GM21576 (cell line): ENCODE results near the gene ZDHHC19.
"Not testable (repeated sequence)": the region's sequence is repeated elsewhere in the genome, so short reads cannot be mapped to it uniquely, and the experiment has no call there.

Experiments
- ATAC-seq: cut with Tn5 transposase; IDR thresholded peaks from one replicate; pipeline ENCODE4 v1.9.1; 2021; ENCODE audit warnings: mild to moderate bottlenecking, moderate library complexity; ENCODE audit not compliant: unreplicated experiment

Gene ZDHHC19

DNA sequence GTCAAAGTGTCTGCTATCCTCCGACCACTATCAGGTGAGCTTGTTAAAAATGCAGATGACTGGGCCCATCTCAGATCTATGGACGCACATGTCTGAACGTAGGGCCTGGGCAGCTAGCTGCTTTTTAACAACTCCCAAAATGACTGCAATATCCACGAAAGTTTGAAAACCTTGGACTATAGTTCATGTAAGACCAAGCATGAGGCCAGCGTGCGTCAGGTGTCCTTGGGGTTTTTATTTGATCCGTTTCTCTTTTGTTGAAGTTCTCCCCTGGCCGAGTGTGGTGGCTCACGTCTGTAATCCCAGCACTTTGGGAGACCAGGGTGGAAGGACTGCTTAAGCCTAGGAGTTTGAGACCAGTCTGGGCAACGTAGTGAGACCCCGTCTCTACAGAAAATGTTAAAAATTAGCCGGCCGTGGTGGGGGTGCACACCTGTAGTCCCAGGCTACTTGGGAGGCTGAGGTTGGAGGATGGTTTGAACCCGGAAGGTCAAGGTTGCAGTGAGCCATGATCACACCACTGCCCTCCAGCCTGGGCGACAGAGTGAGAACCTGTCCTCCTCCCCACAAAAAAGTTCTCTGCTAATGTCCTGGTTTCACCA, 14.7 kb upstream of the ZDHHC19 start:
- ATAC-seq: no peak

DNA sequence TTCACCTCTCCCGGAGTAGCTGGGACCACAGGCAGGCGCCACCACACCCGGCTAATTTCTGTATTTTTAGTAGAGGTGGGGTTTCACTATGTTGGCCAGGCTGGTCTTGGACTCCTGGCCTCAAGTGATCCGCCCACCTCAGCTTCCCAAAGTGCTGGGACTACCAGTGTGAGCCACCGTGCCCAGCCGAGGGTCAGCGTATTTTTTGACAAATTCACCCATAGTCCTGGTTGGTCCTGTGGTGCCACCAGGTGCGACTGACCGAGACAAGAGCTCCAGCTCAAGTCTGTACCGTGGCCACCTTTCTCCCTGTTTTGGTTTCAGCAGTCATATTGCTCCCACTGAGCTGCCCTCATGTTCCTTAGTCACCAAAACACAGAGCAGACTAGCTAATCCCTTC, 13.9 kb upstream of the ZDHHC19 start:
- ATAC-seq: no peak

DNA sequence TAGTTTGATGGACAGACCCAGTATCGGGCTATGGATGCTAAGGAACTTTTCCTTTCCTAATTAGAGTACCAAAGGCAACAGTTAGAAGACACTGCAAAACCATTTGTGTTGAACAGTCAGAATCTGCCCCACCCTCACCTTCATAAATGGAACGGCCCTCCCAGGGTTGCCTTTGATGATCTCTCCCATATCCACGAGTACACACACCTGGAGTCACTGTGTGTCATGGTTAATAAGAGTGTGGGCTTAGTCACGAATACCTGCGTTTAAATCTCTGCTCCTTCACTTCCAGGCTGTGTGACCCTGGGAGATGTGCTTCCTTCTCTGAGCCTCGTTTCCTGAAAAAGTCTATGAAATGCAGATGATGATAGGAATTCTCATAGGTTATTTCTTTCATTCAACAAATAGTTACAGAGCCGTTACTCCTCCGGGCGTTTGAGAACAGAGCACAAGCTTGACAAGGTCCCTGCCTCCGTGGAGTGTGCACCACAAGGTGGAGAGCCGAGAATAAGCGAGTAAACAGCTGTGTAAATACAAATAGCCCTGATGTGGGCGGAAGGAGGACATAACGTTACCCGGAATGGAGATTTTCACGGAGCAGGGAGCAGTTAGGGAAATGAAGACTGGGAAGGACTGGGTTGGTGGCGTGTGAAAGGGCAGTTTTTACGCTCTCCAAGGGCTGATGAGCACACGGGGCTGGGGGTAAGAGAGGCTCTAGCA, 11.8 kb upstream of the ZDHHC19 start:
- ATAC-seq: no peak

- ATAC-seq: no peak
Measured at GRCh38 chr3:196220991-196221390, 9.8 kb upstream of the ZDHHC19 start.

- ATAC-seq: no peak
Measured at GRCh38 chr3:196220587-196220986, 9.4 kb upstream of the ZDHHC19 start.

DNA sequence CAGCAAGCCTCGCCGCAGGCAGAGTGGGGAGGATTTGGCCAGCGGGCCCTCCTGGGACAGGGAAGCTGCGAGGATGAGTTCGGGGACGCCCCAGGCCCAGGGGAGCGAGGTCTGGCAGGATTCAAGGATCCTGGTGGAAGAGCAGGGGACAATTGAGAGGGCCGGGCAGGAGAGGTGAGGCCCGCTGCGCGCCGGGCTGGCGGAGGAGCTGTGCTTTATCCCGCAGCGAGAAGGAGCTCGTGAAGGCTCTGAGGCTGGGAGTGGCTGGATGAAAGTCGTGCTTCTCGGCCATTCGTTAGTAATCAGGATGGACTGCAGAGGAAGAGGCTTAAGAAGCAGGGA, 8.7 kb upstream of the ZDHHC19 start:
- no peak for ATAC-seq

- peak; percentile 79 for ATAC-seq
Measured at GRCh38 chr3:196219194-196219969, 8.2 kb upstream of the ZDHHC19 start.

DNA sequence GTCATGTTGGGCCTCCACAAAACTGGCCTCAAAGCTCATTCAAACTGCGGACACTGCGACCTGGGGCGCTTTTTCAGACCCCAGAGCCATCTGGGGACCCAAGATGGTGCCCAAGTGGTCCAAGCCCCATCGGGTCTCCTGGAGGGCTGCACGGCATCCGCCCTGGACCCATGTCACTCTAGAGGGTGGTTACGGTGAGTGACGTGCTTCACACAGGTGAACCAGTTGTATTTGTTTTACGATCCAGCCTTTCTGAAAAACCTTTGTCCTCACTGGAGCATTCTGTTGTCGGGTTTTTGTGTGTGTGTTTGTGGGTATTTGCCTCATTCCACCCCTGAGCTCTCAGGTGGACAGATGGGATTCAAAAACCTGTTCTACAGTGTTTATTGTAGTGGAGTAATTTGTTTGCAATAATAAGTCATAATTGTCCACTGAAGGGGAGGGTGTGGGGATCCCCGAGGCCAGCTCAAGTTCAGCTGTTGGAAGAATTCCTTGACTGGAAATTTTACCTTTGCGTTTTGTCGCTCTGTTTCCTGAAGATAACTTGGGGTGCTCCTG, 7.0 kb upstream of the ZDHHC19 start:
- ATAC-seq: no peak

GRCh38 chr3:196217307-196218154, 6.3 kb upstream of the ZDHHC19 start:
- no peak for ATAC-seq

DNA sequence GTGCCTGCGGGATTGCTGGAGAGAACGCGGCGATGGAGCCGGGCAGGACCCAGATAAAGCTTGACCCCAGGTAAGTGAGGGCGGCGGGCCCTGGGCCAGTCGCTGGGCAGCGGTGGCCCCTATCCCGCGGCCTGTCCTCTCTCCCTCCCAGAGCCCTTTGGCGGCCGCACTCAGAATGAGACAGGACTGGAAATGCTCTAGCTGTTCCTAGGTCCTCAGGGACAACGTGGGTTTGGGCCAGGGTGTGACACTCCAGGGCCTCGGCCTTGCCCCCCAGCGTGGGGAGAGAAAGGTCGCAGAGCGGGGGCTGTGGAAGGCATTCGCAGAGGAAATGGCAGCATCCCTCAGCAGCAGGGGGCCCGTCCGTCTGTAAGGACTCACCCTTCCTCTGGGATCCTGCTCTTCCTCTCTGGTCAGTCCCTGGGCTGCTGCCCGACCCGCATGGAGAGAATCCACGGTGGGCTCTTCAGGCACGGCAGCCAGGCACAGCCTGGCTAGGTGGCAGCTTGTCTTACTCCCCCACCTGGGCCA, 5.5 kb upstream of the ZDHHC19 start:
- no peak for ATAC-seq

GRCh38 chr3:196216089-196216564, 4.9 kb upstream of the ZDHHC19 start, which contains the start of gene SLC51A:
SLC51A (plus strand) TSS chr3:196216534; CDS start chr3:196216713, 179 bp downstream.
- no peak for ATAC-seq

DNA sequence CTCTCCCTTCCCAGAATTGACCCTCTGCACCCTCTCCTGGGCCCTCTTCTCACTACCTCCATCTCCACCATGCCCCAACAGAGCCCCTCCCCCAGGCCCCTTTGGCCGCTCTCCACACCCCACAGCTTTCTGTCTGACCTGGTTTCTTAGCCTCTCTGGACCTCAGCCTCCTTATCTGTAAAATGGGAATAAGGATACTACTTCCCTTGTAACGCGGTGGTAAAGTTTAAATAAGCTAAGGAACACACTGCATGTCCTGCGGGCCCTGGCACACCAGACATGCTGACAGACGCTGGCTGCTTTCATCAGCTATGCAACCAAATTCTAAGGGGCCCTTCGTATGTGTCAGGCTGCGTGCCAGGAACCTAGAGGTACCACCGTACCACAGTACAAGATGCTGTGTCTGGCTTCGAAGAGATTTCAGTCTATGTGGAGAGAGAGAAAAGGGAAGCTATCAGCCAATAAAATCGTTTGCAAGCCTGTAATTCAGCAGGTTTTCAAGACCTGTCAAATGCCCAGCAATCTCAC, 4.4 kb upstream of the ZDHHC19 start:
- no peak for ATAC-seq

DNA sequence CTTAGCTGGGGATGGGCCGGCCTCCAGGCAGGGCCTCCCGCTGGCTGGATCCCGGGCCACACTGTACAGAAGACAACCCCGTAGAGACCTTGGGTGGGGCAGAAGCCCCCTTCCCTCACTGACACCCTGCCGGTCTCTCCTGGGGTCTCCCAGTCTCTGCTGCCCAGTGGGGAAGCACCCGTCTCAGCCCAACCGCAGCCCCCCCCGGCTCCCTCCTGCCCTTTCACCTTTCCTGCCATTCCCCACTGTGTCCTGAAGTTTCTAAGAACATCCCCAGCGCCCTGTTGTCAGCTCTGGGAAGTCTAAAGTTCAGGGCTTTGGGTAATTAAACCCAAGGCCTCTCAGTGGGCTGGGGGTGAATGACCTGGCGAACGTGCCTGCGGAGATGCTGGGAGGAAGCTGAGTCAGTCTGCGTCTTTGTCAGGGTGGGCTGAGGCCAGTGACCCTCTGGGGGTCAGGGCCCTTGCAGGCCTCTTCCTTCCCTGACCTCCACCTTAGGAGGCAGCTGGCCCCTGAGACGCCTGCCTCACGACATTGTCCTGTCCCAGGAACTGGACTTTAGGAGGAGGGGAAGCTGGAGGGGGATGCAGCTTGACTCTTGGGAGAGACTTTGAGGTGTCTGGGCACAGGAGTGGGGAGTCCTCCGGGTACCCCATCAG, 3.7 kb upstream of the ZDHHC19 start:
- no peak for ATAC-seq

DNA sequence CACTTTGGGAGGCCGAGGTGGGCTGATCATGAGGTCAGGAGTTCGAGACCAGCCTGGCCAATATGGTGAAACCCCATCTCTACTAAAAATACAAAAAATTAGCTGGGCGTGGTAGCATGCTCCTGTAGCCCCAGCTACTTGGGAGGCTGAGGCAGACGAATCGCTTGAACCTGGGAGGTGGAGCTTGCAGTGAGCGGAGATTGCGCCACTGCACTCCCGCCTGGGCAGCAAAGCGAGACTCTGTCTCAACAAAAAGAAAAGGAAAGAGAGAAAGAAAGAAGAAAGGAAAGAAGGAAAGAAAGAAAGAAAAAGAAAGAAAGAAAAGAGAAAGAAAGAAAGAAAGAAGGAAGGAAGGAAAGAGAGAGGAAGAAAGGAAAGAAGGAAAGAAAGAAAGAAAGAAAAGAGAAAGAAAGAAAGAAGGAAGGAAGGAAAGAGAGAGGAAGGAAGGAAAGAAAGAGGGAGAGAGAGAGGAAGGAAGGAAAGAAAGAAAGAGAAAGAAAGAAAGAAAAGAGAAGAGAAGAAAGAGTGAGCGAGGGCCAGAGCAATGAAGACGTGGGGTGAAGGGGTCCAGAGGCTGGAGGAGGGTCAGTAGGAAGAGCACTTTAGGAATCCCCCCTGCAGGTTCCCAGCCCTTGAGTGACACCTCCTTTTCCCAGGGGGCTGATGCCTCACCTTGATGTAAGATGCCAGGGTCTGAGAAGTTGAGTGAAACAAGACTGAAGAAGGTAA, 1.1 kb downstream of the ZDHHC19 start:
- not testable (repeated sequence) for ATAC-seq

DNA sequence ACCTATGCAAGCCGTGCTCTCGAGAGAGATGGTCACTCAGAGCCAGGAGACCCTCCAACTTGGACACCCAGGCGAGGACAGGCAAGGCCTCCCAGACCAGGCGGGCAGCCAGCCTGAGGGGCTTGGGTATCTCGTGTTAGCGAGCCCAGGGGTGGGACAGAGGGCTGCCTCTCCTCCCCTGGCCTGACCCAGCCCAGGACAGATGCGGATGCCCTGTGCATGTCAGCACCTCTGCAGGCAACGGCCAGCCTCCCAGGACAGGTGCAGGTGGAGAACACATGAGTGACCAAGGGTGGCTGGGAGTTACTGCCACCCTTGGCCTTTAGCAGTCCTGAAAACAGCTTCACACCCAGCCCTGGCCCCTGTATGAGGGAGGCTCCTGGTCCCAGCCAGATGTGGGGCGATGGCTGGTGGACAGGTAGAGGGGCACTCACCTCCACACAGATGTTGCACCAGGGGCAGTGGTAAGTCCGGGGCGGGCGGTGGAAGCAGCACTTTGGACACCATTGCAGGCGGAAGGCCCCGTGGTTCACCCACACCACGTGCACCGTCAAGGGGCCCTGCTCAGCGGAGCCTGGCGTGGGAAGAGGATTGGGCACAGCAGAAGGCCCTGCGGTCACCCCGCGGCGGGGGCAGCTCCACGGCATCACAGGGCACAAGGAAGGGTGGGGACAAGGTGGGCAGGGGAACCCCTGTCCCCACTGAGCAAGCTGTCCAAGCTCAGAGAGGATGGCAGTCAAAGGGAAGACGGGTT, 2.1 kb downstream of the ZDHHC19 start:
- no peak for ATAC-seq

DNA sequence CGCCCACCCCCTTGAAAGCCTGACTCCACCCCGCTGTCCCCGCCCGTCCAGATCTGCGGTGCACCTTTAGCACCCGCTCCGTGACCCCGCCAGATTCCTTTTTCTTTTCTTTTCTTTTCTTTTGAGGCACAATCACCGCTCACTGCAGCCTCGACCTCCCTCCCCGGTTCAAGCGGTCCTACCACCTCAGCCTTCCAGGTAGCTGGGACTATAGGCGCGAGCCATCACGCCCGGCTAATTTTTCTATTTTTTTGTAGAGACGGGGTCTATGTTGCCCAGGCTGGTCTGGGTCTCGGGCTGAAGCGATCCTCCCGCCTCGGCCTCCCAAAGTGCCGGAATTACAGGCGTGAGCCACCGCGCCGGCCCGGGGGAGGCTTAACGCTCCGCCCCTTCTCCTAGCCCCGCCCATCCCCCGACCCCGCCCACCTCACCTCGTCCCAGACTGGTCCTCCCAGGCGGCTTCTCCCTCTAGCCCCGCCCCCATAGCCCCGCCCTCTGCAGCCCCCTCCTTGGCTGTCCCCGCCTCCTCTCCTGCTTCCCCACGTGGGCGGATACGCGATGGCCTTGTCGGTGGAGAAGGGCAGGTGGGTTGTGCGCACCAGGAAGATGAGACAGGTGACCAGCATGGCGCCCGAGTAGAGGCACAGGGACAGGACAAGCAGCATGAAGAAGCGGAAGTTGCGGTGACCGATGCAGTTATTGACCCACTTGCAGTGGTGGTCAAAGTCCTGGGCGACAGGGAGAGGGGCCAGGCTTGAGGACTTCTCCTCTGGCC, 3.2 kb downstream of the ZDHHC19 start:
- ATAC-seq: no peak

- ATAC-seq: no peak
Measured at GRCh38 chr3:196207159-196207832, 3.9 kb downstream of the ZDHHC19 start.
